GM12865 (cell line): ENCODE data around the gene TSEN2.

Experiments
- DNase-seq: peaks from one replicate; pipeline ENCODE4 v3.0.0; 2010; ENCODE audit warnings: low read depth
- H3K4me3 ChIP-seq: 2 replicates; pipeline ENCODE4 v1.5.1; 2011; ENCODE audit warnings: mild to moderate bottlenecking, low read depth, low read length, control low read depth
- CTCF ChIP-seq: IDR thresholded peaks from 2 replicates; pipeline ENCODE4 v1.5.1; 2011; ENCODE audit warnings: low read length, control low read depth, low read depth, inconsistent platforms; ENCODE audit not compliant: insufficient read depth; ENCODE audit errors: missing control alignments

TSEN2 gene

GRCh38 chr3:12512534-12513118 lies 28.3 kb downstream of the TSEN2 start:
- H3K4me3 ChIP-seq: no peak overlapping the region
- TF ChIP-seq CTCF: no peak
- DNase-seq: no peak

GRCh38 chr3:12513694-12514446 lies 29.6 kb downstream of the TSEN2 start:
- H3K4me3 ChIP-seq: no peak overlapping the region
- DNase-seq: no peak
- no peak for TF ChIP-seq CTCF

- TF ChIP-seq CTCF: no peak
- no peak for DNase-seq
- no peak overlapping the region for H3K4me3 ChIP-seq
These were observed 31.4 kb downstream of the TSEN2 start for GRCh38 chr3:12515631-12516030.

DNA sequence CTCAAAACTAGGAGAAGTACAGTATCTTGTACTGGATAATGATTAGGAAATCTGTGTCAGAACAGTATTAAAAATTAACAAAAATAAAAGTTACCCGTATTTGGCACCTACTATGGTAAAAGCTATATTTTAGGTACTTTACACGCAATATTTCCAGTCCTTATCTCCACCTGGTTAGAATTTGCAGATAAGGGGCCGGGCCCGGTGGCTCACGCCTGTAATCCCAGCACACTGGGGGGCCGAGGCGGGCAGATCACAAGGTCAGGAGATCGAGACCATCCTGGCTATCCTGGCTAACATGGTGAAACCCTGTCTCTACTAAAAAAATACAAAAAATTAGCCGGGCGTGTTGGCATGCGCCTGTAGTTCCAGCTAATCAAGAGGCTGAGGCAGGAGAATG lies 32.6 kb downstream of the TSEN2 start:
- H3K4me3 ChIP-seq: no peak overlapping the region
- no peak for DNase-seq
- TF ChIP-seq CTCF: no peak

- H3K4me3 ChIP-seq: no peak overlapping the region
- TF ChIP-seq CTCF: no peak
- DNase-seq: no peak
These were observed 34.2 kb downstream of the TSEN2 start for GRCh38 chr3:12518261-12519028.

GRCh38 chr3:12521010-12521409 lies 36.7 kb downstream of the TSEN2 start:
- no peak for DNase-seq
- no peak for TF ChIP-seq CTCF
- H3K4me3 ChIP-seq: no peak overlapping the region
